ENCODE measurements around the gene PRB2. TPM values are rescaled to one million over a fixed set of nuclear protein-coding genes. Genes with fewer than 3 reads are reported as not detected.

Gene PRB2
- total and polyA plus RNA-seq, 2 donors (not counting 1 experiment from before 2014, with no cell fraction given) = not detected

DNA sequence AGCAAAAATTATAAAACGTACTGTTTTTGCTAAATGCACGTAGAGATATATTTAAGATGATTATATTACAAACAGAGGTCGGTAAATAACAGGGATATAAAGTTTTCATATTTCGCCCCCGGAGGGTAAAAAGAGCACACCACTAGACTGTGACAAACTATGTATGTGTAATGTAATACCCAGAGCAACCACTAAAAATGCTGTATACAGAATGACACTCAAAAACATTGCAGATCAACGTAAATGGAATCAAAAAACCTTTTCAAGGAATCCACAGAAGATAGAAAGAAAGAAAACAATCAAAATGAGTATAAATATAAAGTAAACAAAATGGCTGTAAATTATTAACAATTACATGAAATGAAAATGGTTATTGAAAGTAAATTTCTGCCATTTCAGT, 47.6 kb downstream of the PRB2 start:
- no CpG with 5 or more reads among the region's 6 CpGs for WGBS (ENCODE audit: insufficient coverage)
- no peak overlapping the region for H2AFZ ChIP-seq (ENCODE audit: insufficient read depth, low read depth, low read length, poor library complexity, severe bottlenecking)
- H3K9me3 ChIP-seq (ENCODE audit: control extremely low read depth in 1 of 3, control insufficient read depth in 2 of 3, insufficient read depth in 1 of 3, low read length in 2 of 3) = peaks cover 0 to 3% (median 0%) of the 10 kb centered on the region in 3 donors
- H3K27ac Mint-ChIP-seq = no peak overlapping the region
- H3K27me3 ChIP-seq (replicated peaks in 1 of 4; ENCODE audit: control extremely low read depth in 1 of 4, control insufficient read depth in 3 of 4, insufficient read depth in 4 of 4, low read length in 3 of 4) = no peaks in the 10 kb centered on the region
- no peak overlapping the region for H3K4me2 ChIP-seq (replicated peaks; ENCODE audit: low read depth, low read length, poor library complexity, severe bottlenecking)
- no peak overlapping the region for H3K4me3 Mint-ChIP-seq
- no peaks in the 10 kb centered on the region for H3K27me3 Mint-ChIP-seq
- CTCF ChIA-PET = no interaction called here
- H3K4me3 ChIP-seq (ENCODE audit: control extremely low read depth in 1 of 5, extremely low read depth in 1 of 5, insufficient read depth in 1 of 5, low read depth in 2 of 5, low read length in 4 of 5) = no peak overlapping the region
- POLR2A ChIA-PET = no interaction called here
- no peak overlapping the region for H3K9ac ChIP-seq (ENCODE audit: low read length)
- H3K9me3 Mint-ChIP-seq (ENCODE audit: insufficient read depth) = peaks cover 3% of the 10 kb centered on the region
- H3K79me2 ChIP-seq (ENCODE audit: control insufficient read depth, insufficient read depth, low read length) = no peaks in the 10 kb centered on the region
- ATAC-seq (ENCODE audit: low read depth) (no peak), DNase-seq (no peak)
- intact Hi-C loops (cut with micrococcal nuclease) = no loop called here
- H4K20me1 ChIP-seq (ENCODE audit: control insufficient read depth, insufficient read depth, low read length, poor library complexity, severe bottlenecking) = no peaks in the 10 kb centered on the region
- TF ChIP-seq EZH2 (IDR thresholded peaks at IDR 0.05; ENCODE audit: borderline replicate concordance, insufficient read depth, low read depth, low read length, poor library complexity, severe bottlenecking) = no peak
- TF ChIP-seq, protein P1, sequence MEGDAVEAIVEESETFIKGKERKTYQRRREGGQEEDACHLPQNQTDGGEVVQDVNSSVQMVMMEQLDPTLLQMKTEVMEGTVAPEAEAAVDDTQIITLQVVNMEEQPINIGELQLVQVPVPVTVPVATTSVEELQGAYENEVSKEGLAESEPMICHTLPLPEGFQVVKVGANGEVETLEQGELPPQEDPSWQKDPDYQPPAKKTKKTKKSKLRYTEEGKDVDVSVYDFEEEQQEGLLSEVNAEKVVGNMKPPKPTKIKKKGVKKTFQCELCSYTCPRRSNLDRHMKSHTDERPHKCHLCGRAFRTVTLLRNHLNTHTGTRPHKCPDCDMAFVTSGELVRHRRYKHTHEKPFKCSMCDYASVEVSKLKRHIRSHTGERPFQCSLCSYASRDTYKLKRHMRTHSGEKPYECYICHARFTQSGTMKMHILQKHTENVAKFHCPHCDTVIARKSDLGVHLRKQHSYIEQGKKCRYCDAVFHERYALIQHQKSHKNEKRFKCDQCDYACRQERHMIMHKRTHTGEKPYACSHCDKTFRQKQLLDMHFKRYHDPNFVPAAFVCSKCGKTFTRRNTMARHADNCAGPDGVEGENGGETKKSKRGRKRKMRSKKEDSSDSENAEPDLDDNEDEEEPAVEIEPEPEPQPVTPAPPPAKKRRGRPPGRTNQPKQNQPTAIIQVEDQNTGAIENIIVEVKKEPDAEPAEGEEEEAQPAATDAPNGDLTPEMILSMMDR (IDR thresholded peaks at IDR 0.05) = no peak
- H3K4me1 Mint-ChIP-seq = no peaks in the 10 kb centered on the region
- H3K36me3 ChIP-seq (replicated peaks in 1 of 2; ENCODE audit: control extremely low read depth in 1 of 2, control insufficient read depth in 1 of 2, extremely low read depth in 1 of 2, insufficient read depth in 2 of 2, low read length in 1 of 2) = no peaks in the 10 kb centered on the region
- H3K27ac ChIP-seq (ENCODE audit: low read length in 2 of 2) = no peak overlapping the region
- H3K4me1 ChIP-seq (ENCODE audit: control insufficient read depth in 2 of 2, insufficient read depth in 2 of 2, low read length in 2 of 2) = no peaks in the 10 kb centered on the region

DNA sequence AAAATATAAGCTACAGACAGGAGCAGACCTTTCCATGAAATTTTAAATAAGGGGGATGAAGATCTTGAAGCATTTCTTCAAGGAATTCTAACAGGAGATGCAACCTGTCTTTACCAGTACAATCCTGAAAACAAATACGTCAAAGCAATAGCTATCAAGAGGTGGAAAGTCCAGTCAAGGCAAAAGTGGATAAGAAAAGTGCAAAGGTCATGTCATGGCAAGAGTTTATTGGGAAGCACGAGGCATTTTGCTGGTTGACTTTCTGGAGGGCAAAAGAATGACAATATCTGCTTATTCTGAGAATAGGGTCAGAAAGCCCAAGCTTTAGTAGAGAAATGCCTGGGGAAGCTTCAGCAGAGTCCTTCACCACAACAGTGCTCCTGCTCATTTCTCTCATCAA, 50.9 kb downstream of the PRB2 start:
- Histone ChIP-seq H3K9me3 (ENCODE audit: control extremely low read depth in 1 of 3, control insufficient read depth in 2 of 3, insufficient read depth in 1 of 3, low read length in 2 of 3) (peaks cover 0 to 5% (median 3%) of the 10 kb centered on the region in 3 donors), H4K20me1 (ENCODE audit: control insufficient read depth, insufficient read depth, low read length, poor library complexity, severe bottlenecking) (no peaks in the 10 kb centered on the region), H2AFZ (ENCODE audit: insufficient read depth, low read depth, low read length, poor library complexity, severe bottlenecking) (no peak overlapping the region), H3K4me3 (ENCODE audit: control extremely low read depth in 1 of 5, extremely low read depth in 1 of 5, insufficient read depth in 1 of 5, low read depth in 2 of 5, low read length in 4 of 5) (no peak overlapping the region), H3K79me2 (ENCODE audit: control insufficient read depth, insufficient read depth, low read length) (no peaks in the 10 kb centered on the region), H3K4me1 (ENCODE audit: control insufficient read depth in 2 of 2, insufficient read depth in 2 of 2, low read length in 2 of 2) (no peaks in the 10 kb centered on the region), H3K9ac (ENCODE audit: low read length) (no peak overlapping the region), H3K4me2 (replicated peaks; ENCODE audit: low read depth, low read length, poor library complexity, severe bottlenecking) (no peak overlapping the region), H3K27me3 (replicated peaks in 1 of 4; ENCODE audit: control extremely low read depth in 1 of 4, control insufficient read depth in 3 of 4, insufficient read depth in 4 of 4, low read length in 3 of 4) (no peaks in the 10 kb centered on the region), H3K27ac (ENCODE audit: low read length in 2 of 2) (no peak overlapping the region), H3K36me3 (replicated peaks in 1 of 2; ENCODE audit: control extremely low read depth in 1 of 2, control insufficient read depth in 1 of 2, extremely low read depth in 1 of 2, insufficient read depth in 2 of 2, low read length in 1 of 2) (no peaks in the 10 kb centered on the region)
- no peak overlapping the region for H3K27ac Mint-ChIP-seq
- DNase-seq (no peak), ATAC-seq (ENCODE audit: low read depth) (no peak)
- TF ChIP-seq EZH2 (IDR thresholded peaks at IDR 0.05; ENCODE audit: borderline replicate concordance, insufficient read depth, low read depth, low read length, poor library complexity, severe bottlenecking) = no peak
- TF ChIP-seq, protein P1 (IDR thresholded peaks at IDR 0.05) = no peak
- 69% methylated on average over 2 of the region's 2 CpGs for WGBS (ENCODE audit: insufficient coverage)
- intact Hi-C loops (cut with micrococcal nuclease) = no loop called here
- ChIA-PET POLR2A (no interaction called here), CTCF (no interaction called here)
- no peaks in the 10 kb centered on the region for H3K4me1 Mint-ChIP-seq
- H3K9me3 Mint-ChIP-seq (ENCODE audit: insufficient read depth) = peaks cover 3% of the 10 kb centered on the region
- H3K27me3 Mint-ChIP-seq = no peaks in the 10 kb centered on the region
- H3K4me3 Mint-ChIP-seq = no peak overlapping the region

Other genes with a start within 250 kb of the PRB2 start
- 9.6 and 10.1 TPM in 2 replicates for gene SMIM10L1, start 224.4 kb downstream of the PRB2 start, total RNA-seq
- gene SMIM10L1, start 224.4 kb downstream of the PRB2 start, polyA plus RNA-seq = 3.6 and 4.2 TPM in 2 replicates
- gene TAS2R42, start 208.6 kb downstream of the PRB2 start, total RNA-seq = not detected in 2 replicates
- not detected in 2 replicates for gene TAS2R42, start 208.6 kb downstream of the PRB2 start, polyA plus RNA-seq
- not detected in 2 replicates for gene PRB3, start 125.9 kb downstream of the PRB2 start, total RNA-seq
- not detected in 2 replicates for gene PRB3, start 125.9 kb downstream of the PRB2 start, polyA plus RNA-seq
- not detected in 2 replicates for gene PRB4, start 85.1 kb downstream of the PRB2 start, total RNA-seq
- gene PRB4, start 85.1 kb downstream of the PRB2 start, polyA plus RNA-seq = not detected in 2 replicates